NCI-H226 (cell line): ENCODE measurements around the gene TMEM247.

Source experiments
- DNase-seq: peaks from one replicate; pipeline ENCODE4 v3.0.0-alpha.2; 2015

The TMEM247 gene

DNA sequence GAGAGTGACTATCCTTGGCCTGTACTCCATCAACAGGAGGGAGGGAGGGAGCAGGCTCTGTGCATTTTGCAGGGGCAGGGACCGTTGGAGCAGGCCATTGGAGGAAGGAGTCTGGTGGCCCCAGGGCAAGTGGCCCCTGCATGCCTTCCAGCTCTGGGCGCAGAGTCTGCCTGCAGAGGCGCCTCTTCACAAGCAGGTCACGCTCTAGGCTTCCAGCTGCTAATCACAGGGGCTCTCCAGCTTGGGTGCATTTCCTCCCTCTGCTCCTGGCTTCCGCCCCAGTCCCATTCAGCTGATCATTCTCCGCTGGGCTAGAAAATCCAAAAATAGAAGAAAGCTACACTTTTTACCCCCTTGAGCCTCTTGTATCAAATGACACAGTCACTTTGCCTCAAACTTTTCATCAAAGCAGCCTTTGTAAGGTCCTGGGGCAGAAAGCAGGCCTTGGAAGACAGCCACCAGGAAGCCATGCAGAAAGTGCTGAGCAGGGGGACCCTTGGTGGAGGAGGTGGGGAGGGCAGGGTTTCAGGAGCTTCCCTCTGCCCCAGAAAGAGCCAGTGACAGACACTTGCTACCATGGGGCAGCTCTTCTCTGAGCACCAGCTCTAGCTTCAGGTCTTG, 11.3 kb downstream of the TMEM247 start:
- no peak for DNase-seq

DNA sequence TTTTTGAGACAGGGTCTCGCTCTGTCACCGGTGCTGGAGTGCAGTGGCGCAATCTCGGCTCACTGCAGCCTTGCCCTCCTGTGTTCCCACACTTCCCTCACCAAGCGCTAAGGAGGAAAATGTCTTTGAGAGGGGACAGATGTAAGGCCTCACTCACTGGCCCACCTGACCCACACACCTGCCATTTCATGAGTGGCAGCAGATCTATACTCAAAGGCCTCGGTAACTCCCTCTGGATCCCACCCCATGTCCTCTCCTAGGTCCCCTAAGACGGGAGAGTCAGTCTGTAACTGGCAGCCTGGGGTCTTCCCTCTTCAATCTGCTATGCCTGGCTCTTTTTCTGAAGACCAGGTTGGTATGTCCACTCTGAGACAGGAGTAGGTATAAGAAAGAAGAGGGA, 12.9 kb downstream of the TMEM247 start:
- no peak for DNase-seq

- peak; percentile 74 for DNase-seq
Measured at GRCh38 chr2:46493241-46493970, 14.0 kb downstream of the TMEM247 start.

DNA sequence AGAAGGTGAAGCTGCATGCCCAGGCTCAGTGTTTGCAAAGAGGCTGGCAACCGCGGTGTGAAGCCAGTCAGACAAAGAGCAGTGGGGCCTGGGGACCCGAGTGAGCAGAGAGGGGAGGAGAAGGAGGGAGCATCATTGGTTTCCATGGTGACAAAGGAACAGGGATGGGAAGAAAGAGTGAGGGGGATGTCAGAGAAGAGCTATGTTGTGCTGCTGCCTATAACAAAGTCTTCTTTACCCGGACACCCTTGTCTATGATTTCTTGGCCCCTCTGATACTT, 14.5 kb downstream of the TMEM247 start:
- no peak for DNase-seq

GRCh38 chr2:46494596-46494995, 15.2 kb downstream of the TMEM247 start:
- no peak for DNase-seq

GRCh38 chr2:46495231-46496030, 16.1 kb downstream of the TMEM247 start:
- no peak for DNase-seq

DNA sequence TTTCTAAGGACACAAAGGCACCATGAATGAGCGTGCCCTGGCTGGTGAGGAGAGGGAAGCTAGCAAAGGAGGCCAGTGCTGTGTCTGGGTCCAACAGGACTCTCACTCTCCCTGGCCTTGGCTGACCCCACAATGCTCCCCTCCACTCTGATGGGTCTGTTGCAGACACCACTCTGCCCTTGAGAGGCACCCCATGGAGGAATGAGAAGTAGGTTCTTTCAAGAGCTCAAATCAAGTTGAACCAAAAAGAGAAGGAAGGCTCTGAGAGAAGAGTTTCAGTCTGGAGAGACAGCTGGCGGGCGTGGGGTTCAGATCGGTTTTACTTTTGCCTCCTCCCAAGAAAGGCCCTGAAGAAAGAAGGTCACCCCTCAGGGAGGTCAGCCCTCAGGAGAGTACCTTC, 18.4 kb downstream of the TMEM247 start:
- DNase-seq = no peak

DNA sequence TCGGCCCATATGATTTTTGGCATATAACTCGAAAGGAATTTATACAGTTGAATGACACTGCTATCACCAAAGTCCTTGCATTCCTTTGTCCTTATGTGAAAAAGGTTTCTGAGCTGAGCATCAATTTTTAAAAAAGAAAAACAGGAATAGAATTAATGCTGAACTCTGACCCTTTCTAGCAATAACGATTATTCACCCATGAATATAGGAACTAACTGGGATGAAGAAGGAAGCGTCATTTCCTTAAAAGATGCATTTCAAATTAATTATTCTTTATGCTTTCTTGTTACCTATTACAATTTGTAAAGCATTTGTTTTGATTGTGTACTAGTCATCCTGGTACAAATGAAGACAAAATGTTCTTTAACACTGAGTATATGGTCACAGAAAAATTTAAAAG, 19.3 kb downstream of the TMEM247 start:
- DNase-seq = no peak

DNA sequence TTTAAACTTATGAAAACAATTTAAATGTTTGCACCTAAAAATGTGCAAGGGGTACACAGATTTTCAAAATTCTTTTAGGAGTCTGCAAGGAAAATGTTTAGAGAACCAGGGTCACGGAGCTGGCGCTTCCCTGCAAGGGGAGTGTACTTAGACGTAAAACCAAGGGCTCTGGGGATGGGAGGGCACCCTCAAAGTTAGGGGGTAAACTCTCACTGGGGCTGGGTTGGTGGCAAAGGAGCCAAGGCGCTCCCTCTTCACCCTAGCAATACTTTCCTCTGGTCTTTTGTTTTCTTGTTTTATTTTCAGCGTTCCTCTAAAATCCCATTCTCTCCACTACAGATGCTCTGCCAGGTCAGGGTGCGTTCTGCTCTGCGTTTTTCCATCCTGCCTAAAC, 20.0 kb downstream of the TMEM247 start:
- DNase-seq = no peak

- no peak for DNase-seq
Measured at GRCh38 chr2:46500801-46501200, 21.4 kb downstream of the TMEM247 start.

- DNase-seq = no peak
Measured at GRCh38 chr2:46502291-46502885, 23.0 kb downstream of the TMEM247 start.

DNA sequence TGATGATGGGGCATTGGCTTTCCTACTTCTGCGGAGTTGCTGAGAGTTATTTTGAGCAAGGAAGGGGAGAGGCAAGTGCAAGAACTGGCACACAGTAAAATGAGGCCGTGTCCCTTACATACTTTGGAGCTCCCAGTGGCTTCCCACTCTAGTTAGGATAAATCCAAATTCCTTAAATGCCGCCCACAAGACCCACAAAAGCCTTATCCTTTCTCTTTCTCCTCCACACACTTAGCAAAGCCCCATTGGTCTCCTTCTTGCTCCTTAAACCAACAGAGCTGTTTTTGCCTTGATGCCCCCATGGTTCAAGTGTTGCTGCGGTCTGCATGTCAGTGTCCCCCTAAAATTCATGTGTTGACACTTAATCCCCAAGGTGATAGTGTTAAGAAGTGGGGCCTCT, 24.3 kb downstream of the TMEM247 start:
- no peak for DNase-seq

DNA sequence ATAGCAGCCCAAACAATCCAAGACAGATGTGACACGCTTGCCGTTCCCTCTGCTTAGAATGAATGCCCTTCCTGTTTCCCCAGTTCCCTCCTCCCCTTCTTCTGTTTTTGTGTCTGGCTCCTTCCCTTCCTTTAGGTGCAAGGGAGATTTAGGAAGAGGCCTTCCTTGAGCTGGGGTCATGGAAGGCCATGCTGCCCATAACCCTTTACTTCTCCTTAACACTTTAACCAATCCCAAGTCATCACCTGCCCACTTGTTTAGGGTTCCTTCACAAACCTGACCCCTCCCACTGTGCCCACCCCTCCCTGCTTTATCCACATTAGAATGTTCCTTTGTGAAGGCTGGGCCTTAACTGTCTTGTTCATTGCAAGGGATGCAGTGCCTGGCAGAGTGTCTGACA, 24.9 kb downstream of the TMEM247 start:
- no peak for DNase-seq

DNA sequence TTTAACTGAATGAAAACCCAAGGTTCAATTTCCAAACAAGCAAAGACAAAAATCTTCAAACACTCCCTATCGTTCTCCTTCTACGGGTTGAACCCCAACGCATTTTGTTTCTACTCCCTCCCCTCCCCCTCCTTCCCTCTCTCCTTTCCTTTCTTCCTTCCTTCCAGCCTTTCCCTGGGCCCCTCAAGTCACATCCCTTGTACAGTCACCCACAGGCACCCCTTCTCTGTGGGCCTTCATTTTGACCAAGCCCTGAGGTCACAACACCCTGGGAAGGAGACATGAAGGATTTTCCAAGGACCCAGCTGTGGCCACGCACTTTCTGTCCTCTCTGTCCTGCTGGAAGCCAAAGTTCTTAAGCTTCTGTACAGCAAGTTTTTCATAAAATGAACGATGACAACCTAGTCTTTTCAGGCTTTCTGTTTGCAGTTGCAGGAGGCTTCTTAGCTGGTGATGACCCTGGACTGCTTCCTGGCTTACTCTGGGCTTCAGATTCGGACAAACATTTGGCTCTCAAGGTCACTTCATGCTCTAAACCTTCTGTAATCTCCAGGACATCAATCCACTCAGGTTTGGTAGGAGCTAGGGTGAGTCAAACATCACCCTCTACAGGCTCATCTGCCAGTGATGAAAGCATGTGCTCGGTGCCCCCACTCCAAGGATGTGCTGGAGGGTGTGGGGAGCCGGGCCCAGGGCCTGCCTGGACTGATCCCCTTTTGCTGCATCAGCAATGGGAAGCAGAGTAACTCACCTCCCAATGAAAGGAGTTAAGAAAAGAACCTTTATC, 25.5 kb downstream of the TMEM247 start:
- no peak for DNase-seq

- DNase-seq = no peak
Measured at GRCh38 chr2:46505472-46505783, 26.1 kb downstream of the TMEM247 start.

DNA sequence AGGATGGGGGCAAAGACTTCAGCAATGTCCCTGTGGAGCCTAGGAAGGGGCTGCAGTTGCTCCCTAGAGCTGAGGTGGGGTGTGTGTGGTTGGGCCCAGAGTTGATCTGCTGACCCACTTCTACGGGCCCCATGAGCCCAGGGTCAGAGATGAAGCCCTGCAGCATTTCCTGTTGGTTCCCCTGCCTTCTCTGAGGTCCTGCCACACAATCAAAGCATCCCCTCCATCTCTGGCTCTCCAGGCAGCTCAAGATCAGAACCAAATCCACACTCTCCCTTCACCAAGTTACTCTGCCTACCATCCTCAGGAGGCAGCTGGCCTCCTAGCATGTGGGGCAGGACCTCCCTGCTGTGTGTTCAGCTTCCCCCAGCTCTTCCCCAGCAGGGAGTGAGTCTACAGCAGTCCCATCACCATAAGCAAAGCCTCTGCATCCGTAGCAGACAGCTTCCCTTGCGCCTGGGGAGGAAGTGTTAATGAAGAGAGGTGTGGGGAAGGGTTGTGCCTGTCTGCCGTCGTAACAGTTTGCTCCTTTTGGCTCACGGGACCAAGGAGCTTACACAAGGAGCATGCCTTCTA, 26.9 kb downstream of the TMEM247 start:
- no peak for DNase-seq

DNA sequence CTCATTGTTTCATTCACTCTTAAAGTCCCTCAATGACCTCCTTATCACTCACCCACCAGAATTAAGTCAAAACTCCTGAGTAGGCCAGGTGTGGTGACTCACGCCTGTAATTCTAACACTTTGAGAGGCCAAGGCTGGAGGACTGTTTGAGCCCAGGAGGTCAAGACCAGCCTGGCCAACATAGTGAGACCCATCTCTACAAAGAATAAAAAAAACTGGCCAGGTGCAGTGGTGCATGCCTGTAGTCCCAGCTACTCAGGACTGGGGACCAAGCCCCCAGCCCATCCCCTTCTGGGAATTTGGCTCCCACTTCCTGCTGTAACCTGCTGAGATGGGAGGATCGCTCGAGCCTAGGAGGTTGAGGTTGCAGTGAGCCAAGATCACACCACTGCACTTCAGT, 28.9 kb downstream of the TMEM247 start:
- DNase-seq = no peak

GRCh38 chr2:46508759-46509158, 29.4 kb downstream of the TMEM247 start:
- DNase-seq = no peak

DNA sequence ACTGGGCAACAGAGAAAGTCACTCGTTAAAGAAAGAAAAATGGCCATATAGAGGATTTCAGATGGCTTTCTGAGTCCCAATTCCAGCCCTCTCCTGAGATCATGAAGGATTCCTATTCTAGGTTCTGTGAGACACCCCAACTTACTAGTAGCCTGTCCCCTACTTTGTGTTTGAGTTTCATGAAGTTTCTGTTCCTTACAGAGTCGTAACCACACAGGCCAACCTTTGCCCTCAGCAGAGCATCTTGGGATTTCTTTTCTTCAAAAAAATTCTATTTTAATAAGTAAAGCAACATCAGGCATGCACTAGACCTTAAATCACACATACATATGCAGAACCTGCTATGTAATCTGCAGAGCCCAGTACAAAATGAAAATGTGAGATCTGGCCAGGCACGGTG, 30.4 kb downstream of the TMEM247 start:
- DNase-seq = no peak

- DNase-seq = no peak
Measured at GRCh38 chr2:46510598-46511177, 31.3 kb downstream of the TMEM247 start.

DNA sequence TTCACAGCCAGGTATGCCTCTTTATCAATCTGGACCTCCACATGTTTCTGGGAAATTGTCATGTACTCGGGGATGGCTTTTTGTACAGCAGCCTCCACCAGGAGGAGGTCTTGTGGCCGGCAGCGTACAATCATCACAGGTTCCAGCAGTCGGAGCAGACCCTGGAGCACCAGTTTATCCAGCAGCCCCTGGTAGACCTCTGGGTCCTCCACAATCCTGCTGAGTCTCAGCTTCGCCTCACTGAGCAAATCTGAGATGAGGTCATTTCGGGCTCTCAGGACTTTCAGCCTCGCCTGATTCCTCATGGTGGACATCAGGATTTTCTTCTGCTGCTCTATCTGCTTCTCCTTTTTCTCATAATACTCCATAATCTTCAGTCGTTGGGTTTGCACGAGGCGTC, 32.8 kb downstream of the TMEM247 start:
- no peak for DNase-seq

- DNase-seq = no peak
Measured at GRCh38 chr2:46514738-46515137, 35.4 kb downstream of the TMEM247 start.

- DNase-seq = no peak
Measured at GRCh38 chr2:46517485-46517884, 38.1 kb downstream of the TMEM247 start.
